MM.1S (cell line): ENCODE measurements around the gene KCNIP4.

ENCODE experiments used
- CTCF ChIP-seq: fragments of 300-600 bp; sonication (generic); IDR thresholded peaks from 2 replicates; pipeline ENCODE4 v1.5.1; 2016; ENCODE audit warnings: antibody characterized with exemption, low read length, mixed read lengths
- EZH2 ChIP-seq: fragments of 300-600 bp; sonication (generic); optimal IDR thresholded peaks from 2 replicates; pipeline ENCODE3; 2017; ENCODE audit warnings: low read depth, mild to moderate bottlenecking, antibody characterized with exemption, low read length, mixed read lengths
- EZH2phosphoT487 ChIP-seq: fragments of 300-600 bp; sonication (generic); IDR thresholded peaks from 2 replicates; pipeline ENCODE4 v1.6.1; 2018; ENCODE audit warnings: antibody characterized with exemption, low read length

- TF ChIP-seq CTCF (no peak), EZH2 (no peak), EZH2phosphoT487 (no peak)
Observed at GRCh38 chr4:21976166-21976565, 27.6 kb upstream of the KCNIP4 start.
